HL-60 (cell line): ENCODE results near the gene TMEM116.

Experiments
- CTCF ChIP-seq: IDR thresholded peaks from one replicate; pipeline ENCODE4 v1.5.1; 2011; ENCODE audit warnings: low read length, control low read depth, inconsistent platforms; ENCODE audit not compliant: insufficient read depth
- GABPA ChIP-seq: IDR thresholded peaks from 2 replicates; pipeline ENCODE4 v1.6.1; 2012; ENCODE audit warnings: low read depth
- POLR2AphosphoS5 ChIP-seq: IDR thresholded peaks from 2 replicates; pipeline ENCODE4 v1.6.1; 2012; ENCODE audit warnings: low read depth
- REST ChIP-seq: IDR thresholded peaks from 2 replicates; pipeline ENCODE4 v1.6.1; 2012; ENCODE audit warnings: low read depth; ENCODE audit not compliant: insufficient replicate concordance
- SPI1 ChIP-seq: IDR thresholded peaks from 2 replicates; pipeline ENCODE4 v1.6.1; 2012; ENCODE audit warnings: low read depth, mild to moderate bottlenecking, borderline replicate concordance

GRCh38 chr12:111907740-111908139 lies 105.2 kb downstream of the TMEM116 start:
- TF ChIP-seq CTCF, result no peak
- TF ChIP-seq POLR2AphosphoS5, result no peak
- no peak for TF ChIP-seq GABPA
- TF ChIP-seq REST, result no peak
- TF ChIP-seq SPI1, result no peak
